ENCODE data around the gene CELF2. TPM values are rescaled to one million over a fixed set of nuclear protein-coding genes. Genes with fewer than 3 reads are reported as not detected.
A peak's percentile ranks its signal among the peaks of the same experiment; 100 is the strongest.

The CELF2 gene
- total and polyA plus RNA-seq, 12 donors, result 13.0 to 90.9 (median 80.9) TPM

DNA sequence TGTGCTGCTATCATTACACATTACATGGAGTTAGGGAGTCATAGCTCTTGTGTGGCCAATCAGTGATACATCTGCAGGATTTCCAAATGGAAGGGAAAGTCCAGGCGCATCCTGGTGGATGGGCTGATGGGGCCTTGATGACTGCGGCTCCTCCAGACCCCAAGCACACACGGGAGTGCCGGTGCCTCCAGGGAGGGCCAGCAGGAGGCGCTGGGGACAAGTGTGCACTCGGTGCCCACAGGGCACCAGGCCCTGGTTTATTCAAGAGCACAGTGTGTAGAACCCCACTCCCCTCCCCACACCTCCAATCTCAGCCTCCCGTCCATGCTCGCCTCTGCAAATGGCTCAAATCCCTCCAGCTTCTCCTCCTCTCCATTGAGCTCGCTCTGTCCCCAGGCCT lies 349.8 kb downstream of the CELF2 start:
- intact Hi-C loops (cut with DNase I), result no loop called here
- WGBS, 2 donors, result 94 to 95% methylated on average over 9 of the region's 9 CpGs
- no peaks in the 10 kb centered on the region for H3K4me1 ChIP-seq
- H3K4me3 ChIP-seq, result no peak overlapping the region
- H3K9me3 ChIP-seq, result peaks cover 0 to 6% (median 0%) of the 10 kb centered on the region in 11 donors
- ATAC-seq (no peak), DNase-seq (no peak)
- H3K27me3 ChIP-seq, result no peaks in the 10 kb centered on the region
- TF ChIP-seq CTCF (IDR thresholded peaks at IDR 0.05), result no peak
- H3K27ac ChIP-seq, result no peak overlapping the region
- H3K36me3 ChIP-seq, result no peaks in the 10 kb centered on the region

DNA sequence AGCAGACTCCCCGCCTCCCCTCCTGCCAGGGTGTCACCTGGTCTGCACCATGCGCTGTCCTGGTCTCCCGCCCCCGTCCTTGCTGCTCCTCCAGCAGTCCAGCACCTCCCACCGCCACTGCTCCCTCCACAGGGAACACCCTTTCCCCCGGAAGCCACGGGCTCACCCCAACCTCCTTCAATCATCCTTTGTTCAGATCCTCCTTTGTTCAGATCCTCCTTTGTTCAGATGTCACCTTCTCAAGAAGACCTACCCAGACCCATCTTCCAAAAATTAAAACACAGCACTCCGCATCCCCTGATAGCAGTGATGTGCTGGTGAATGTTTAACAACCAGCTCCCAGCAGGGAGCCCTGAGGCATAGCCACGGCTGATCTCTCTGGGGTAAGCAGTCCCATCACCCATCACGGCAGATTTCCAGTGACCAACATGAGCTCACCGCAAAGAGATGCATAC lies 356.1 kb downstream of the CELF2 start:
- H3K27me3 ChIP-seq, result no peaks in the 10 kb centered on the region
- peak in 1 of 8 donors; percentile 38 for ATAC-seq
- no peak for DNase-seq
- H3K27ac ChIP-seq, result no peak overlapping the region
- no peaks in the 10 kb centered on the region for H3K9me3 ChIP-seq
- intact Hi-C loops (cut with DNase I), result no loop called here
- H3K4me1 ChIP-seq, result no peaks in the 10 kb centered on the region
- TF ChIP-seq CTCF (IDR thresholded peaks at IDR 0.05), result no peak
- WGBS, 2 donors, result 65 to 77% methylated on average over 11 of the region's 11 CpGs
- no peak overlapping the region for H3K4me3 ChIP-seq
- H3K36me3 ChIP-seq, result no peaks in the 10 kb centered on the region

DNA sequence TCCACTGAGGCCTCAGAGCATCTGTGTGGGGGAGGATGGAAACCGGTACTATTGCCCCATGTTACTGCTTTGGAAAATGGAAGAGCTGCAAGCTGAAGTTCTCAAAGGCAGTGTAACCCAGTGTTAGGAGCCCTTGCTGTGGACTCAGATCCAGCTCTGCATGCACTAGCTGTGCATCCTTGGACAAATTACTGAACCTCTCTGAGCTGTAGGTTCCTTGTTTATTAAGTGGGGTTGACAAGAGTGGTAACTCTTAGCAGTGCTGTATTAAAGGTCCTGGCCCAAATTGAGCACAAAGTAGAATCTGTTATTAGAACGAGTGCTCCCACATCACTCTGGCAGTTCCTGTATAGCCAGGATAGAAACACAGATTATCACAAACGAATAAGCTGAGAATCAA lies 359.6 kb downstream of the CELF2 start:
- 91 to 95% methylated on average over 3 of the region's 3 CpGs for WGBS, 2 donors
- peaks cover 0 to 4% (median 0%) of the 10 kb centered on the region in 9 donors for H3K4me1 ChIP-seq
- no peak overlapping the region for H3K27ac ChIP-seq
- intact Hi-C loops (cut with DNase I), result no loop called here
- ATAC-seq (no peak), DNase-seq (no peak)
- TF ChIP-seq CTCF (IDR thresholded peaks at IDR 0.05), result no peak
- no peaks in the 10 kb centered on the region for H3K9me3 ChIP-seq
- H3K4me3 ChIP-seq, result no peak overlapping the region
- H3K36me3 ChIP-seq, result no peaks in the 10 kb centered on the region
- H3K27me3 ChIP-seq, result no peaks in the 10 kb centered on the region

- Histone ChIP-seq H3K27me3 (no peaks in the 10 kb centered on the region), H3K4me3 (no peak overlapping the region), H3K27ac (no peak overlapping the region), H3K36me3 (no peaks in the 10 kb centered on the region), H3K4me1 (peaks cover 0 to 4% (median 0%) of the 10 kb centered on the region in 9 donors), H3K9me3 (no peaks in the 10 kb centered on the region)
- intact Hi-C loops (cut with DNase I), result no loop called here
- TF ChIP-seq CTCF (IDR thresholded peaks at IDR 0.05), result no peak
- ATAC-seq (peak in 7 of 8 donors; percentile 39 to 74 (median 48)), DNase-seq (peak; percentile 34 to 64)
- 47 to 55% methylated on average over 6 of the region's 6 CpGs for WGBS, 2 donors
Observed at GRCh38 chr10:11378835-11379234, 361.2 kb downstream of the CELF2 start.
